Nephron progenitor cell (in vitro differentiated cells): ENCODE measurements around the gene PRPH.
A peak's percentile ranks its signal among the peaks of the same experiment; 100 is the strongest.

ENCODE experiments used
- DNase-seq: peaks from one replicate; pipeline ENCODE4 v3.0.0; 2021
- H3K27ac Mint-ChIP-seq: 2 replicates; pipeline ENCODE4 v1.8.0; 2021; ENCODE audit warnings: mild to moderate bottlenecking, moderate library complexity, mixed read lengths
- H3K27me3 Mint-ChIP-seq: 2 replicates; pipeline ENCODE4 v1.8.0; 2021; ENCODE audit warnings: mild to moderate bottlenecking, low read depth, mixed read lengths; ENCODE audit not compliant: poor library complexity
- H3K36me3 Mint-ChIP-seq: 2 replicates; pipeline ENCODE4 v1.8.0; 2021; ENCODE audit warnings: low read depth, mixed read lengths
- H3K4me1 Mint-ChIP-seq: 2 replicates; pipeline ENCODE4 v1.8.0; 2021; ENCODE audit warnings: mixed read lengths
- H3K4me3 Mint-ChIP-seq: 2 replicates; pipeline ENCODE4 v1.8.0; 2021; ENCODE audit warnings: mild to moderate bottlenecking, moderate library complexity, mixed read lengths
- H3K9me3 Mint-ChIP-seq: 2 replicates; pipeline ENCODE4 v1.8.0; 2021; ENCODE audit warnings: mild to moderate bottlenecking, moderate library complexity, mixed read lengths
- TF ChIP-seq, protein P1 (sequence below): fragments of 200-600 bp; sonication (generic); IDR thresholded peaks from 2 replicates; pipeline ENCODE4 v1.5.0; 2021; ENCODE audit warnings: antibody characterized with exemption

Gene PRPH

DNA sequence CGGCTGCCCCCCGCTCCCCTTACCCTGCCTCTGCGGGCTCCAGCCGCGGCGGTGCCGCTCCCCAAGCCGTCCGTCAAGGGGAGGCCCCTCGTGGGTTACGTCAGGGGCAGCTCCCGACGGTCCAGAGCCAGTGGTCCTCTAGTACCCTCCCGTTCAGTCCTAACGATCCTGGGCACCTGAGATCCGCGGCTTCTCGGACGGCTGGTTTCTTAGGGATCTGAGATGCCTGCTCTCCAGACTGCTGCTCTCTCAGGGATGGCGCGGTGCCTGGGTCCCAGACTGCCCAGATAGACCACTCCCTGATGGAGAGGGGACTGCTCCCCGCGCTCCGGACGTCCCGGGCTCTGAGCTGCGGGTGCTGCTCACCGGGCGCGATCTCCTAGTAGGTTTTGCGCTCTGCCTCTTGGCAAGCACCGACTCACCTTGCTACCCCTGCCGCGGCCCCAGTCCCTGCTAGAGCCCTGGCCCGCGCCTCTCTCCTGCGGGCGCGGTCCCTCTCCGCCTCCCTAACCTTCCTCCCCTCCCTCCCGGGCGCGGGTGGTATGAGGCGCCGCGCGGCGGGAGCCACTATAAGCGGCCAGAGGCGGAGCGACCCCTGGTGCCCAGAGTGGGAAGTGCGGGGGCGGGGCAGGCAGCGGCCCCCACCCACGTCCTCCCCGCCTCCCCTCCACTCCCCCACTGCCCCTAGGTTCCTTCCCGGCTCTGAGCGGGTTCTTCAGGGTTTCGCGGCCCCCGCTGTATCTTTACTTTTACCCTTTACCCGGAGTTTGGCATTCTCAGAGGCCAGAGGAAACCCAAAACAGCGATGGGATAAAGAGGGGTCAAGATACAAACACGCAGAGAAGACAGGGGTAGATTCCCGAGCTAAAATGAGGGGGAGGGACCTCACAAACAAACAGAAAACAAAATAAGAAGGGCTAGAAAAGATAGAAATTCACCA, 42.0 kb downstream of the PRPH start, which contains the start of gene C1QL4:
Gene C1QL4 (minus strand): TSS at position 544 of the 940 bp plus-strand sequence. CDS start 711 bp downstream, outside the sequence.
- DNase-seq, result peak; percentile 99
- peaks cover 95% of the 10 kb centered on the region for H3K27me3 Mint-ChIP-seq
- H3K36me3 Mint-ChIP-seq, result no peaks in the 10 kb centered on the region
- H3K27ac Mint-ChIP-seq, result no peak within 1 kb of the TSS
- TF ChIP-seq, protein P1, sequence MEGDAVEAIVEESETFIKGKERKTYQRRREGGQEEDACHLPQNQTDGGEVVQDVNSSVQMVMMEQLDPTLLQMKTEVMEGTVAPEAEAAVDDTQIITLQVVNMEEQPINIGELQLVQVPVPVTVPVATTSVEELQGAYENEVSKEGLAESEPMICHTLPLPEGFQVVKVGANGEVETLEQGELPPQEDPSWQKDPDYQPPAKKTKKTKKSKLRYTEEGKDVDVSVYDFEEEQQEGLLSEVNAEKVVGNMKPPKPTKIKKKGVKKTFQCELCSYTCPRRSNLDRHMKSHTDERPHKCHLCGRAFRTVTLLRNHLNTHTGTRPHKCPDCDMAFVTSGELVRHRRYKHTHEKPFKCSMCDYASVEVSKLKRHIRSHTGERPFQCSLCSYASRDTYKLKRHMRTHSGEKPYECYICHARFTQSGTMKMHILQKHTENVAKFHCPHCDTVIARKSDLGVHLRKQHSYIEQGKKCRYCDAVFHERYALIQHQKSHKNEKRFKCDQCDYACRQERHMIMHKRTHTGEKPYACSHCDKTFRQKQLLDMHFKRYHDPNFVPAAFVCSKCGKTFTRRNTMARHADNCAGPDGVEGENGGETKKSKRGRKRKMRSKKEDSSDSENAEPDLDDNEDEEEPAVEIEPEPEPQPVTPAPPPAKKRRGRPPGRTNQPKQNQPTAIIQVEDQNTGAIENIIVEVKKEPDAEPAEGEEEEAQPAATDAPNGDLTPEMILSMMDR, result peak; percentile 99
- H3K4me1 Mint-ChIP-seq, result peaks cover 49% of the 10 kb centered on the region
- no peaks in the 10 kb centered on the region for H3K9me3 Mint-ChIP-seq
- peak within 1 kb of the TSS; percentile 74 for H3K4me3 Mint-ChIP-seq

DNA sequence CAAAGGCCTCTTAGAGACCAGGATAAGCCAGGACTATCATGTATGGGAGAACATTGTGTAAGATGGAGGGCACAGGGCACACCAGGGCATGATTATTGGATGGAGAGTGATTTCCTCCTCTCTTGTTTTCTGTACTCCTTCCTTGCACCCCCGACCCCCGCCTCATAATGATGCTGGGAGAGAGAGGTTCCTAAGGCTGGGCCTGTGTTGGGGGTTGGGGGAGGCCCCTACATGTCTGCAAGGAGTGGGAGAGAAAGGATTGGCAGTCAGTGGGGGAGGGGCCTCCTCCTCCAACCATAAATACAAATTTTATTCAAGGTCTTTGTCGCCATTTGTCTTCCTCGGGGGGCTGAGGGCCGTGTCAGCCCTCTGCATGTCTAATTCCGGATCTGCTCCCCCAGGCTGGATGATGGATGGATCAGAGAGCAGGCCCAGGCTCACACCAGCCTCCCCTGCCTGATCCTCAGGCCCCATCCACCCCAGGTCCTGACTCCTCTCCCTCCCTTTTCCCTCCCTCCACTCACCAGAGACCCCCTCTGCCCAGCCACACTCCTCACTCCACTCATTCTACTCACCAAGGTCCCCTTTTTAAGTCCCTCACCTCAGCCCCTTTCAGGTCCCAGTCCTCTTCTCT, 44.0 kb downstream of the PRPH start:
- H3K4me3 Mint-ChIP-seq, result peak overlapping the region; percentile 27
- no peak overlapping the region for H3K27ac Mint-ChIP-seq
- peaks cover 87% of the 10 kb centered on the region for H3K27me3 Mint-ChIP-seq
- TF ChIP-seq, protein P1, result no peak
- H3K4me1 Mint-ChIP-seq, result peaks cover 58% of the 10 kb centered on the region
- no peaks in the 10 kb centered on the region for H3K9me3 Mint-ChIP-seq
- no peaks in the 10 kb centered on the region for H3K36me3 Mint-ChIP-seq
- DNase-seq, result no peak

DNA sequence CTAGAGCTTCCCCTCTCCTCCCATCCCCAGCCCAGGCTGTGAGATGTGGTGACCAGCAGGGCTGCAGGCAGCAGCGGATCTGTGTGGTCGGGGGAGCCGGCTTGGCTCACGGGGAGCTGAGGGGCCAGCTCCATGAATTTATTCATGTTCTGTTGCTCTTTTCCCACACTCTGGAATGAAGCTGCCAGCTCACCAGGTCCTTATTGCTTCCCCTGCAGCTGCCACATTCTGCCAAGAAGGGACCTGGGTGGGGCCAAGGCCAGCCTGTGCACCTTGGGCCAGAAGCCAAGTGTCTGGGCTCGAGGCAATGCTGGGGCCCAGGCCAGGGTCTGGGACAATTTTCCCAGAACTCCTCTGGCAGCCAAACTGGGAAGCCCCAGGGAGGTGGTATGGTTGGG, 44.5 kb downstream of the PRPH start:
- Mint-ChIP-seq H3K27ac (no peak overlapping the region), H3K4me1 (peaks cover 63% of the 10 kb centered on the region), H3K4me3 (peak overlapping the region; percentile 27), H3K9me3 (no peaks in the 10 kb centered on the region), H3K36me3 (no peaks in the 10 kb centered on the region), H3K27me3 (peaks cover 87% of the 10 kb centered on the region)
- no peak for DNase-seq
- TF ChIP-seq, protein P1, result no peak

DNA sequence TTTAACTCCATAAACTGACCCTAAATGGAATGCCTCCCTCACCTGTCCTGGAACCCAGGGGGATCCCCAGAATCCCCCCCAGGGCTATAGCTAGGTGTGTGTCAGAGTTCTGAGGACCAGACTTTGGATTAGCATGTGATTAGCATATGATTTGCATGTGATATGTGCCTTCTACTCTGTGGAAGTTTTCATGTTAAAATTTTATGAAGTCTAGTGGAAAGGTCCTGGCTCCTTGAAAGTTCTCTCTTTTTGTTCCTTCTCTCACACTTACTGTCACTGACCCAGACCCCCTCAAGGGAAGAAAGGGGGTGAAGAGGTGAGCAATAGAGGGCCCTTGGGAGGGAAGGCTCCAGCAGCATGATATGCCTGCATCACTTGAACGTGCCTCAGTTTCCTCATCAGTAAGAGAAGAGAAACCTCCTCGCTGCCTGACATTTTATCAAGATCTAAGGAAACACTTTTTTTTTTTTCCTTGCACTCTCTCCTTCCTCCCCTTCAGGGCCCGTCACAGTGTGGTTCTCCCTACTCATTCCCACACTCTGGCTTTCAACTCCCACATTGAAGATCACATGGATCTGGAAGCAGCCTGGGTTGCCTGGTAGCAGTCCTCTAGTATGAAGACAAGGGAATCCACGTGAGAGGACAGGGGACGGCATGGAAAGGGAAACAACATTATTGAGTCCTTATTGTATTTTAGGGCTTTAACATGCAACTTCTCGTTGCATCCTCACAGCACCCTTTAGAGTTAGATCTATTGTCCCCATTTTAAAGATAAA, 45.3 kb downstream of the PRPH start:
- H3K4me1 Mint-ChIP-seq, result peaks cover 67% of the 10 kb centered on the region
- no peaks in the 10 kb centered on the region for H3K36me3 Mint-ChIP-seq
- DNase-seq, result no peak
- H3K9me3 Mint-ChIP-seq, result no peaks in the 10 kb centered on the region
- H3K27me3 Mint-ChIP-seq, result peaks cover 87% of the 10 kb centered on the region
- H3K4me3 Mint-ChIP-seq, result peak overlapping the region; percentile 47
- H3K27ac Mint-ChIP-seq, result no peak overlapping the region
- TF ChIP-seq, protein P1, result no peak

DNA sequence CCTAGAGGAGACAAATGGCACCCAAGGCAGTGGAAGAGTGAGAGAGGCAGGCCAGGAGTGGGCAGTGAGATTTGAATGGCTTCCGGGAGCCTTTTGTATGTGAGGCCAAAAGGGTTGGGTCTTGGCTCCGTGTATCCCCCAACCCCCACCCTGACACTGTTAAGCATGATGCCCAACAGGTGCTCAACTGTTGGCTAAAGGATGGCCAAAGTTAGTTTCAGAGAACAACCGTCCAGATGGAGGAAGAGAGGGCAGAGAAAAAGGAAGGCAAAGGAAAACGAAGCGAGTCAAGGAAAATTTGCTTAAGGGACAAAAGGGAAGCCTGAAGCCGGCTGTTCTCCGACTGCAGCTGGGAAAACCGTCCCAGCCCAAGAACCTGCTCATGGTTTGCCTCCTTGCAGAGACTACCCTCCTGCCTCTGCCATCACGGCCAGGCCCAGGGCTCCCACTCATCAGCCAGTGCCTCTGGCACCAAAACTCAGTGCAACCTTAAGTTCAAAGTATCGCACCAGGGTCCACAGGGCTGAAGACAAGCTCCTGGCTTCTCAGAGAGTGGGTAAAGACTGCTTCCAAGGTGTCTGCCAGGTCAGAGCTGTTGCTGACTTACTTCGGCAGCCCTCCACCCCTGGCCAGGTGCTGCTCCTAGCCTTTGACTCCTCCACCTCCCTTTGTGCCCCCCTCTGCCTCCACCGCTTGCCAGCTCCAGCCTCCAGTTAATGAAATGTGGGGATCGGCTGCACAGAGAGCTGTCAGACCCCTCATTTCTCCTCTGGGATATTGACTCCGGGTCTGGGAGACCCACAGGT, 46.2 kb downstream of the PRPH start:
- Mint-ChIP-seq H3K27ac (no peak overlapping the region), H3K4me3 (peak overlapping the region; percentile 47), H3K27me3 (peaks cover 89% of the 10 kb centered on the region), H3K9me3 (no peaks in the 10 kb centered on the region), H3K36me3 (no peaks in the 10 kb centered on the region), H3K4me1 (peaks cover 74% of the 10 kb centered on the region)
- TF ChIP-seq, protein P1, result no peak
- DNase-seq, result no peak
